ENCODE data around the gene TNFRSF25. TPM values are rescaled to one million over a fixed set of nuclear protein-coding genes. Genes with fewer than 3 reads are reported as not detected.

TNFRSF25 gene
- total and polyA plus RNA-seq, 2 experiments from 2014 or later: 3.1 to 5.6 TPM

GRCh38 chr1:6417961-6418667 lies 47.9 kb downstream of the TNFRSF25 start:
- Histone ChIP-seq H3K4me1 (ENCODE audit: insufficient read depth) (peaks cover 13% of the 10 kb centered on the region), H4K20me1 (ENCODE audit: insufficient read depth) (no peaks in the 10 kb centered on the region), H3K9me3 (ENCODE audit: low read depth) (no peaks in the 10 kb centered on the region), H3K27ac (no peak overlapping the region), H2AFZ (no peak overlapping the region), H3K9ac (no peak overlapping the region), H3K36me3 (ENCODE audit: low read depth) (no peaks in the 10 kb centered on the region), H3F3A (ENCODE audit: insufficient read depth) (0 out of 2 replicates have a peak, but pooled peaks cover 1% of the 10 kb centered on the region), H3K79me2 (ENCODE audit: insufficient read depth) (no peaks in the 10 kb centered on the region), H3K9me2 (ENCODE audit: insufficient read depth) (no peaks in the 10 kb centered on the region), H3K4me2 (ENCODE audit: unreplicated experiment) (no peak overlapping the region), H3K27me3 (replicated peaks; ENCODE audit: insufficient read depth) (peaks cover 69% of the 10 kb centered on the region), H3K4me3 (no peak overlapping the region)
- in situ Hi-C loops (cut with MboI): no loop called here
- 50 to 54% methylated on average over 8 of the region's 8 CpGs for WGBS, 2 experiments (ENCODE audit: low coverage in 1 of 2, low lambda C conversion rate in 2 of 2, missing lambda C conversion rate in 2 of 2)
- TF ChIP-seq EZH2phosphoT487 (IDR thresholded peaks at IDR 0.05; ENCODE audit: insufficient read depth, low read depth): no peak
- TF ChIP-seq EZH2 (IDR thresholded peaks at IDR 0.05; ENCODE audit: insufficient read depth, poor library complexity, severe bottlenecking): no peak
- no peak for DNase-seq

- no peaks in the 10 kb centered on the region for H4K20me1 ChIP-seq (ENCODE audit: insufficient read depth)
- H3K4me1 ChIP-seq (ENCODE audit: insufficient read depth): peaks cover 10% of the 10 kb centered on the region; the same call in 1 of the 2 replicates
- H3K9me2 ChIP-seq (ENCODE audit: insufficient read depth): no peaks in the 10 kb centered on the region
- TF ChIP-seq EZH2 (IDR thresholded peaks at IDR 0.05; ENCODE audit: insufficient read depth, poor library complexity, severe bottlenecking) (no peak), EZH2phosphoT487 (IDR thresholded peaks at IDR 0.05; ENCODE audit: insufficient read depth, low read depth) (no peak)
- in situ Hi-C loops (cut with MboI): no loop called here
- H3K36me3 ChIP-seq (ENCODE audit: low read depth): no peaks in the 10 kb centered on the region
- H3K9me3 ChIP-seq (ENCODE audit: low read depth): no peaks in the 10 kb centered on the region
- H3K9ac ChIP-seq: no peak overlapping the region
- H3K4me2 ChIP-seq (ENCODE audit: unreplicated experiment): no peak overlapping the region
- H2AFZ ChIP-seq: no peak overlapping the region
- no peak overlapping the region for H3K27ac ChIP-seq
- 43 to 46% methylated on average over 5 of the region's 5 CpGs for WGBS, 2 experiments (ENCODE audit: low coverage in 1 of 2, low lambda C conversion rate in 2 of 2, missing lambda C conversion rate in 2 of 2)
- no peaks in the 10 kb centered on the region for H3K79me2 ChIP-seq (ENCODE audit: insufficient read depth)
- no peak for DNase-seq
- peaks cover 69% of the 10 kb centered on the region for H3K27me3 ChIP-seq (replicated peaks; ENCODE audit: insufficient read depth)
- H3K4me3 ChIP-seq: no peak overlapping the region
- no peaks in the 10 kb centered on the region for H3F3A ChIP-seq (ENCODE audit: insufficient read depth)
Measured at GRCh38 chr1:6416906-6417305, 49.1 kb downstream of the TNFRSF25 start.

GRCh38 chr1:6416295-6416656 lies 49.7 kb downstream of the TNFRSF25 start:
- TF ChIP-seq EZH2phosphoT487 (IDR thresholded peaks at IDR 0.05; ENCODE audit: insufficient read depth, low read depth) (no peak), EZH2 (IDR thresholded peaks at IDR 0.05; ENCODE audit: insufficient read depth, poor library complexity, severe bottlenecking) (no peak)
- peaks cover 69% of the 10 kb centered on the region for H3K27me3 ChIP-seq (replicated peaks; ENCODE audit: insufficient read depth)

GRCh38 chr1:6414881-6415626 lies 50.9 kb downstream of the TNFRSF25 start:
- H3K36me3 ChIP-seq (ENCODE audit: low read depth): no peaks in the 10 kb centered on the region
- no peaks in the 10 kb centered on the region for H3F3A ChIP-seq (ENCODE audit: insufficient read depth)
- peak overlapping the region; percentile 51; the same call in 1 of the 2 replicates for H2AFZ ChIP-seq
- no peak overlapping the region for H3K4me3 ChIP-seq
- peaks cover 7% of the 10 kb centered on the region; the same call in 1 of the 2 replicates for H3K4me1 ChIP-seq (ENCODE audit: insufficient read depth)
- WGBS, 2 experiments (ENCODE audit: low coverage in 1 of 2, low lambda C conversion rate in 2 of 2, missing lambda C conversion rate in 2 of 2): 42 to 46% methylated on average over 17 of the region's 17 CpGs
- peaks cover 59% of the 10 kb centered on the region for H3K27me3 ChIP-seq (replicated peaks; ENCODE audit: insufficient read depth)
- no peaks in the 10 kb centered on the region for H3K9me2 ChIP-seq (ENCODE audit: insufficient read depth)
- H3K27ac ChIP-seq: no peak overlapping the region
- no peaks in the 10 kb centered on the region for H3K79me2 ChIP-seq (ENCODE audit: insufficient read depth)
- DNase-seq: peak; percentile 50
- no peak overlapping the region for H3K9ac ChIP-seq
- in situ Hi-C loops (cut with MboI): no loop called here
- no peak for TF ChIP-seq EZH2 (IDR thresholded peaks at IDR 0.05; ENCODE audit: insufficient read depth, poor library complexity, severe bottlenecking)
- no peak for TF ChIP-seq EZH2phosphoT487 (IDR thresholded peaks at IDR 0.05; ENCODE audit: insufficient read depth, low read depth)
- H3K9me3 ChIP-seq (ENCODE audit: low read depth): no peaks in the 10 kb centered on the region
- H3K4me2 ChIP-seq (ENCODE audit: unreplicated experiment): peak overlapping the region; percentile 28
- H4K20me1 ChIP-seq (ENCODE audit: insufficient read depth): no peaks in the 10 kb centered on the region

More at GRCh38 chr1:6416295-6416656, 49.7 kb downstream of the TNFRSF25 start:
- Histone ChIP-seq H2AFZ (no peak overlapping the region), H3K4me3 (no peak overlapping the region), H3K27ac (no peak overlapping the region), H3K79me2 (ENCODE audit: insufficient read depth) (no peaks in the 10 kb centered on the region), H4K20me1 (ENCODE audit: insufficient read depth) (no peaks in the 10 kb centered on the region), H3K36me3 (ENCODE audit: low read depth) (no peaks in the 10 kb centered on the region), H3K4me1 (ENCODE audit: insufficient read depth) (peaks cover 10% of the 10 kb centered on the region; the same call in 1 of the 2 replicates), H3K4me2 (ENCODE audit: unreplicated experiment) (no peak overlapping the region), H3F3A (ENCODE audit: insufficient read depth) (no peaks in the 10 kb centered on the region), H3K9me3 (ENCODE audit: low read depth) (no peaks in the 10 kb centered on the region), H3K9ac (no peak overlapping the region), H3K9me2 (ENCODE audit: insufficient read depth) (no peaks in the 10 kb centered on the region)
- 78 to 83% methylated on average over 8 of the region's 8 CpGs for WGBS, 2 experiments (ENCODE audit: low coverage in 1 of 2, low lambda C conversion rate in 2 of 2, missing lambda C conversion rate in 2 of 2)
- DNase-seq: no peak
- in situ Hi-C loops (cut with MboI): no loop called here
